ENCODE measurements around the gene IFI30.

IFI30 gene

DNA sequence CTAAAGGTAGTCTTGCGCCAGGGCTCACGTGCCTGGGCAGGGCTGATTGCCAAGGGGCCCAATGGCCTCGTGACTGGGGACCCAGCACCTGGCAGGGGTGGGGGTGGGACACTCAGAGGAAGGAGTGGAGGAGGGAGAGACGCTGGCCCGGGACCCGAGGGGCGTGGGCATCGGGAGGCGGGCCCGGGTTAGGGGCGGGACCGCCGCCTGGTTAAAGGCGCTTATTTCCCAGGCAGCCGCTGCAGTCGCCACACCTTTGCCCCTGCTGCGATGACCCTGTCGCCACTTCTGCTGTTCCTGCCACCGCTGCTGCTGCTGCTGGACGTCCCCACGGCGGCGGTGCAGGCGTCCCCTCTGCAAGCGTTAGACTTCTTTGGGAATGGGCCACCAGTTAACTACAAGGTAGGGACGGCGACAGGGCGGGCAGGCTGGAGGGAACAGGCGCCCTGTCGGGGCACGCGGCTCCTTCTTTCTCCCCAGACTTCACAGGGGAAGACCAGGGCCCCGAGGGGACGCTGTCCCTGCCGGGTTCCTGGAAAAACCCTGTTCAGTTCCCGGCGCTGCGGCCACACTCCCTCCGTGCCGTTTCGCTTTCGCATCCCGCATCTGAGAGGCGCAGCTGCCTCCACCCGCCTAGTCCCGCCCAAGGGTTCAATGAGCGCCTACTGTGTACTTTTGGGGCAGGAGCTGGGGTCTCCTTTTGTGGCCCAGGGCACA lies at the start of gene IFI30:
Gene IFI30 (plus strand): TSS at position 242 of the 717 bp plus-strand sequence. CDS start 29 bp downstream, at position 271.
- peak; percentile 73 for DNase-seq

- DNase-seq = no peak
Observed at GRCh38 chr19:18123819-18124218, 49.8 kb upstream of the IFI30 start.

DNA sequence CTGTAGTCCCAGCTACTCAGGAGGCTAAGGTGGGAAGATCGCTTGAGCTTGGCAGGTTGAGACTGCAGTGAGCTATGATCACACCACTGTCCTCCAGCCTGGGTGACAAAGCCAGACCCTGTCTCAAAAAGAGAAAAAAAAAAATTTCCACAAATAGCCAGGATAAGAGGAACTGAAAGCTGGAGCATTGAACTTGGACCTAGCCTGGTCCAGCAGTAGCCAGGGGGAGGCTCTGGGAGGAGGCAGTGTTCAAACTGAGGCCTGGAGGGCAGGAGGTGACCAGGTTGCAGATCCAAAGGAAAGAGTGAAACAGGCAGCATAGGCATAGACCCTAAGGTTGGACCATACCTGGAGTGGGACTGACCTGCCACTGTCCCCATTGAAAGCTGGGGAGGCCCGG lies 47.5 kb upstream of the IFI30 start:
- DNase-seq = no peak

- DNase-seq = no peak
Observed at GRCh38 chr19:18128044-18128443, 45.6 kb upstream of the IFI30 start.

DNA sequence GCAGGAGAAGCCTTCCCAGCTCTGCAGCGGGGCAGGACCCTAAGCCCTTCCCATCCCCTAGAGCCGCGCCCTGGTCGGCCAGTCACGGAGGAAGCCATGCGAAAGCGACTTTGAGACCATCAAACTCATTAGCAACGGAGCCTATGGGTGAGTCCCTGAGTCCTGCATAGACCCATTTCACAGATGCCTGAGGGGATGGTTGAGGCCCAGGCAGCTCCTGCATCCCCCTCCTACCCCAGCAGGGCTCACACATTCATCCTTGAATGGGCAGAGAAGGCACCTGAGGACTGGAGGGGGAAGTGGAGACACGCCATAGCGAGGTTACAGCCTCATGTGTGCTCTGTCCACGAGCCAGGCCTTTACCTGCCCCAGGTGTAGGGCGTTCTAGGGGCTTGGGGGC lies 44.8 kb upstream of the IFI30 start:
- DNase-seq = no peak

GRCh38 chr19:18130523-18131242 lies 42.9 kb upstream of the IFI30 start:
- no peak for DNase-seq

GRCh38 chr19:18131841-18132596 lies 41.6 kb upstream of the IFI30 start:
- no peak for DNase-seq

DNA sequence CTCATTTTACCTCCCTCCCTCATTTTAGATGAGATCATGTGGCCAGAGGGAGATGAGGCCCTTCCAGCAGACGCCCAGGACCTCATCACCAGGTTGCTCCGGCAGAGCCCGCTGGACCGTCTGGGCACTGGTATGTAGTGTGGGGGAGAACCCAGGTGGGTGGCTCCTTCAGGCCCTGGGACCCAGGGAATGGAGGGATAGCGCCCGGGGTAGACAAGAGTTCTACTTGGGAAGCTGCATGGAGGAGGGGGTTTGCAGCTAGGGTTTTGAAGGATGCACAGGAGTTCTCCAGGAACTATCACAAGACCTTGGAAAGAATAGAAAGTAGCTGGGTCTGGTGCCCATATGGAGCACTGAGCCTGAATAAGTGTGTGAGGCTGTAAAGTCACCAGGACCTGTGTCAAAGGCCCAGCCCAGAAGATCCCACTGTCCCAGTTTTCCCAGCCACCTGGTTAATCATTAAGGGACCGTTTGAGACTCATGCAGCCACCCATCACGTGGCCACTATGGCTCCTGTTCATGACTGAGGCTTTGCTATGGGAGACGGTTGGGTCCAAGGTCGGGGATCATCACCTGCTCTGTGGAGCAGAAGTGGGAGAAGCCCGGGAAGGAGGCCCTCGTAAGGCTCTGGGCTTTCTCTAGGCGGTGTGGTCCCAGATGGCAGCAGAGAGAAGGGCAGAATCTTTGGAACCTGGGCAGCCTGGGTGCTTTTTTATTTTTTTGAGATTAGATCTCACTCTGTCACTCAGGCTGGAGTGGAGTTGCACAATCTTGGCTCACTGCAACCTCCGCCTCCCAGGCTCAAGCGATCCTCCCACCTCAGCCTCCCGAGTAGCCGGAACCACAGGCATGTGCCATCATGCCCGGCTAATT lies 37.7 kb upstream of the IFI30 start:
- no peak for DNase-seq

GRCh38 chr19:18137242-18137641 lies 36.4 kb upstream of the IFI30 start:
- DNase-seq = no peak

DNA sequence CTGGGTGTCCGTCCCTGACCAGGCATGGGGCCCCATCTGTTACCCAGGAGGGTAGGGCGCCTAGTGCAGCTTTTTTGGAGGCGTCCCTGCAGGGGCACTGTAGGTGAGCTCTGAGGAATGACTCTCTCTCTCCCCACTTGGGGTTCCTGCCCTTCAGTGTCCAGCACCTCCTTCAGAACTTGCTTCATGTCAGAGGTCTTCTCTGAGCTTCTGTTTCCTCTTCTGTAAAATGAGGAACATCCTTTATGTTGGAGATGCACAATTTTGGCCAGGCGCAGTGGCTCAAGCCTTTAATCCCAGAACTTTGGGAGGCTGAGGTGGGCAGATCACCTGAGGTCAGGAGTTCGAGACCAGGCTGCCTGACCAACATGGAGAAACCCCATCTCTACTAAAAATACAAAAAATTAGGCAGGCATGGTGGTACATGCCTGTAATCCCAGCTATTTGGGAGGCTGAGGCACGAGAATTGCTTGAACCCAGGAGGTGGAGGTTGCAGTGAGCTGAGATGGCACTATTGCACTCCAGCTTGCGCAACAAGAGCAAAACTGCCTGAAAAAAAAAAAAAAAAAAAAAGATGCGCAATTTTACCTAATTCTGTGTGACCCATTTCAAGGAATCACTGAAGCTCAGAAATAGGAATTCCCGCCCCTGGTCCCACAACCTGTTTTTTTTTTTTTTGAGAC lies 35.8 kb upstream of the IFI30 start:
- DNase-seq = no peak

GRCh38 chr19:18140473-18140872 lies 33.1 kb upstream of the IFI30 start:
- no peak for DNase-seq

- DNase-seq = no peak
Observed at GRCh38 chr19:18141031-18141430, 32.6 kb upstream of the IFI30 start.

DNA sequence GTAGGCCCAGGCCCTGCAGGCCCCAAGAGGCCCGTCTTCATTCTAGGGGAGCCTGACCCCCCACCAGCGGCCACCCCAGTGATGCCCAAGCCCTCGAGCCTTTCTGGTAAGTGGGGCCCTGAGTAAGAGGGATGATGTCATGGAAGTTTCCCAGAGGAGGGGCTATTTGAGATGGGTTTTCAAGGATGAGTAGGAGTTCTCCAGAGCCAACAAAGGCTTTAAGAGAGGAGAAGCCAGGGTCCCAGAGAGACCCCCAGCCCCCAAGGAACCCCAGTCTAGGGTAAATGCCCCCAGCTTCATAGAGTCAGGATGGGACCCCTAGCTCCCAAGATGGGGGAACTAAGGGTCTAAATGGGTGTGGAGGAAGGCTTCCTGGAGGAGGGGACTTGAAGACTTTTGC lies 29.7 kb upstream of the IFI30 start:
- no peak for DNase-seq

GRCh38 chr19:18144361-18144760 lies 29.3 kb upstream of the IFI30 start:
- no peak for DNase-seq

DNA sequence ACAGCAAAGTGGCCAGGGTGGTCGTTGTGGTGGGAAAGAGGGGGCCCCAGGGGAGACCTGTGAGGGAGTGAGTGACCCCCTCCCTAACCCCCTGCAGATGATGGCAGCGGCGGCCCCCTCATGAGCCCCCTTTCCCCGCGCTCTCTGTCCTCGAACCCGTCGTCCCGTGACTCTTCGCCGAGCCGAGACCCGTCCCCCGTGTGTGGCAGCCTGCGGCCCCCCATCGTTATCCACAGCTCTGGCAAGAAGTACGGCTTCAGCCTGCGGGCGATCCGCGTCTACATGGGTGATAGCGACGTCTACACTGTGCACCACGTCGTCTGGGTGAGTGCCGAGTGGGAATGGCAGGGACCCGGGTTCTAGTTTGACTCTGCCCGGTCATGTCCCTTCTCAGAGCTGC lies 28.7 kb upstream of the IFI30 start:
- no peak for DNase-seq

DNA sequence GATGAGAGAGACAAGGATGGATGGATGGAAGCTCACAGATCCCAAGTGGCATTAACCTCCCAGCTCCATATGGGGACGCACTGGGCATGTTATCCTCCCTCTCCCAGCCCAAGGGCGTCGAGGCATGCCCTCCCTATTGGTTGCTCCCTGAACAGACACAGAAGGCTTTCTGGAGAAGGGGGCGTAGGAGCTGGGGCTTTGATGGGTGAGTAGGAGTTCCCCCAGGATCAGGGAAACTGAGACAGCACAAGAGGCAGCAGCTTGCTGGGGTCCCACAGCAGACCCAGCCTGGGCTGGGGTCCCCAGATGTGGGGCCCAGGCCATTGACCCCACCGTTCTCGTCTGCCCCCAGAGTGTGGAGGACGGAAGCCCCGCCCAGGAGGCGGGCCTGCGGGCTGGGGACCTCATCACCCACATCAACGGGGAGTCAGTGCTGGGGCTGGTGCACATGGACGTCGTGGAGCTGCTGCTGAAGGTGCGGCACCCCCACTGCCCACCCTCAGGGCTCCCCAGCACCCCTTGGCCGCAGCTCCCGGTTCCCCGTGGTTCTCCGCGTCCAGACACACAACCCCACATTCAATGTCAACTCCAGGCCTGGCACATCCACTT lies 28.1 kb upstream of the IFI30 start:
- no peak for DNase-seq

DNA sequence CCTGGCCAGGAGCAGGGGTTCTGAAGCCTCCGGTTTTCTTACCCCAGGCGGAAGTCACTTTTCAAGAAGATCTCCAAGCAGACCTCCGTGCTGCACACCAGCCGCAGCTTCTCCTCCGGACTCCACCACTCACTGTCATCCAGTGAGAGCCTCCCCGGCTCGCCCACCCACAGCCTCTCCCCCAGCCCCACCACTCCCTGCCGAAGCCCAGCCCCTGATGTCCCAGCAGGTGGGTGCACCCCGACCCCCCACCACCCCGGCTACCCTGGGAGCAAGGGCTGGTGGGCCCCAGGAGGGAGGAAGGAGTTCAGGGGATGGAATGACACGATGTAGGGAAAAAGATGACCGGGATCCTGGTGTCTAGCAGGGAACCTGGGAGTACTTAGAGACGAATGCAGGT lies 26.2 kb upstream of the IFI30 start:
- DNase-seq = no peak

DNA sequence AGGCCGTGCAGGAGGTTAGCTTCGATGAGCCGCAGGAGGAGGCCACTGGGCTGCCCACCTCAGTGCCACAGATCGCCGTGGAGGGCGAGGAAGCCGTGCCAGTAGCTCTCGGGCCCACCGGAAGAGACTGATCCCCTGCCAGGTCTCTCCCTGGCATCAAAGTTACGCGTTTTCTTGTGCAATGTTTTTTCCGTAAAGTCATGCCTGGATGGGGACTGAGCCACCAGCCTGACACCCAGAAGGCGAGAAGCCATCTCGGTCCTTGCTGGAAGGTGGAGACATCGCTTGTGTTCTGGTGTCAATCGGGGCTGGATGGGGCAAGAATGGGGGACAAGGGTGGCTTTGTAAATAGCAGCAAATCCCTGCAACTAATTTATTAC lies 24.0 kb upstream of the IFI30 start:
- DNase-seq = no peak

DNA sequence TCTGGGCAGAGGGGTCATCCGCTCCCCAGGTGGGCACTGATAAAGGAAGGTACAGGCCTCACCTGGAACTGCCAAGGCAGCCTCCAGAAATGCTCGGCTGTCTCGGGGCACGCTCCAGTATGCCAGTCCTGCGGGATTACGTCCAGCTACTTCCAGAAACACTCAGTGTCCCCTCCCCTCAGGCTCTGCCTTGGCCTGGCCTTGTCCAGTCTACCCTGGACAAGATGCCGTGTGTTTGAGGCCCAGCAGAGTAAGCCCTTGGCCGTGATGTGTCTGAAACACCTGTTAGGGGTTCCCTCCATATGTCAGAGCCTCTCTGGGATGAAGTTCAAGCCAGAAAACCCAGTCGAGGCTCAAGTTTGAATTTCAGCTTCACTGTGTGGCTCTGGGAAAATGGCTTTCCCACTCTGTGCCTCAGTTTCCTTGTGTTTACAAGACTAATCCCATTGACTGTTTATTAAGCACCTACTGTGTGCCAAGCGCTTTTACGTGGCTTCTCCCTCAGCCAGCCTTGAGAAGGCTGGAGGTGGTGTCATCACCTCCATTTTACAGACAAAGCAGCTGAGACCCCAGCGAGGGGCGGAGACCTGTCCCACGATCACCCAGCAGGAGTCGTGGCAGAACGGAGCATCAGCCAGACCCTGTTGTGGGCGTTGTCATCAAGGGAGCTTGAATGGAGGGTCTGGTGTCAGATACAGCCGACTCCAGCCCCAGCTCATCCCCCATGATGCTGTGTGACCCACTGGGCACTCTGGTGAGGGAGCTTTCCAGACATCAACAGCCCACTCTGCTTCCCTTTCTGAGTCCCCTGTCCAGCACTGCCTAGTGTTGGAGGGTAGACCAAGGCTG lies 22.6 kb upstream of the IFI30 start:
- no peak for DNase-seq

DNA sequence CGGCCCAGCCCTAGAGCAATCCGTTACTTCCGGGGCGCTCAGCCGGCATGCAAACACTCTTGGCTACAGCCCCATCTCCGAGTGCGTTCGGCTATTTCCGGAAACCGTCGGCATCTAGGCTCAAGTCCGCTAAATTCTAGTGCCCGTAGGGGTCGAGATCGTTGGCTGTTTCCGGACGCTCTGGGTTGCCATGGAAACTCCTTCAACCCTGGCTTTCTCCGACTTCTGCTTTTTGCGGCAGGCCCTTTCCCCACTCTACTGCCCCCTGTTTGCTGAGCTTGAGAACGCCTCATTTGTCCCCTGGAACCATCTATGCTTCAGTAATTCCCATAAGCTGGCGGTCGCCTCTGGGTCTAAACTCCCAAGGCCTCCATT lies 21.2 kb upstream of the IFI30 start:
- peak; percentile 98 for DNase-seq
